Measurements from ENCODE around the gene NCAPD3. TPM values are rescaled to one million over a fixed set of nuclear protein-coding genes. Genes with fewer than 3 reads are reported as not detected.

NCAPD3 gene
- total RNA-seq, 1 experiment from 2014 or later, result 52.2 TPM

DNA sequence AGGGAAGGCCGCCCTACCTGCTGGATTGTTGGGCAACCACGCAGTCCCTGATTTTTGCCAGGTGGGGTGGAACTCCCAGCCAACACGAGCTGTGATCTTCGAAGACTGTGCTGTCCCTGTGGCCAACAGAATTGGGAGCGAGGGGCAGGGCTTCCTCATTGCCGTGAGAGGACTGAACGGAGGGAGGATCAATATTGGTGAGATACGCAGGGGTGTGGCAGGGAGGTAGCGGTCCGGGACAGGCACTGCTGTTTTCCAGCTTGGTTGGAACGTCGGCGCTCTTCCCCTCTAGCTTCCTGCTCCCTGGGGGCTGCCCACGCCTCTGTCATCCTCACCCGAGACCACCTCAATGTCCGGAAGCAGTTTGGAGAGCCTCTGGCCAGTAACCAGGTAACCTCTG is 37.2 kb upstream of the NCAPD3 start:
- H4K8ac ChIP-seq (replicated peaks; ENCODE audit: insufficient read length, low read depth, low read length), result no peak overlapping the region
- H3K9me3 ChIP-seq (ENCODE audit: control insufficient read depth, low read depth, low read length), result no peaks in the 10 kb centered on the region
- TF ChIP-seq, protein P1, sequence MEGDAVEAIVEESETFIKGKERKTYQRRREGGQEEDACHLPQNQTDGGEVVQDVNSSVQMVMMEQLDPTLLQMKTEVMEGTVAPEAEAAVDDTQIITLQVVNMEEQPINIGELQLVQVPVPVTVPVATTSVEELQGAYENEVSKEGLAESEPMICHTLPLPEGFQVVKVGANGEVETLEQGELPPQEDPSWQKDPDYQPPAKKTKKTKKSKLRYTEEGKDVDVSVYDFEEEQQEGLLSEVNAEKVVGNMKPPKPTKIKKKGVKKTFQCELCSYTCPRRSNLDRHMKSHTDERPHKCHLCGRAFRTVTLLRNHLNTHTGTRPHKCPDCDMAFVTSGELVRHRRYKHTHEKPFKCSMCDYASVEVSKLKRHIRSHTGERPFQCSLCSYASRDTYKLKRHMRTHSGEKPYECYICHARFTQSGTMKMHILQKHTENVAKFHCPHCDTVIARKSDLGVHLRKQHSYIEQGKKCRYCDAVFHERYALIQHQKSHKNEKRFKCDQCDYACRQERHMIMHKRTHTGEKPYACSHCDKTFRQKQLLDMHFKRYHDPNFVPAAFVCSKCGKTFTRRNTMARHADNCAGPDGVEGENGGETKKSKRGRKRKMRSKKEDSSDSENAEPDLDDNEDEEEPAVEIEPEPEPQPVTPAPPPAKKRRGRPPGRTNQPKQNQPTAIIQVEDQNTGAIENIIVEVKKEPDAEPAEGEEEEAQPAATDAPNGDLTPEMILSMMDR (conservative IDR thresholded peaks at IDR 0.05), result no peak
- H4K91ac ChIP-seq (ENCODE audit: insufficient read length, low read depth, low read length), result no peak overlapping the region
- no peak overlapping the region for H2BK12ac ChIP-seq (ENCODE audit: insufficient read length, low read depth, low read length)
- H3K23me2 ChIP-seq (ENCODE audit: insufficient read length, low read depth, low read length, poor library complexity, severe bottlenecking), result no peaks in the 10 kb centered on the region
- no peak overlapping the region for H2BK120ac ChIP-seq (ENCODE audit: low read depth, low read length, poor library complexity, severe bottlenecking)
- H3K79me2 ChIP-seq (ENCODE audit: insufficient read depth, low read length), result no peaks in the 10 kb centered on the region
- no peak overlapping the region for H2BK20ac ChIP-seq (ENCODE audit: low read depth, low read length, poor library complexity, severe bottlenecking)
- no peak overlapping the region for H3K9ac ChIP-seq (ENCODE audit: extremely low read depth, insufficient read length, low read length)
- no peaks in the 10 kb centered on the region for H3K79me1 ChIP-seq (ENCODE audit: insufficient read depth, low read depth, low read length, poor library complexity, severe bottlenecking)
- Mint-ChIP-seq H3K4me1 (peaks cover 2 to 3% of the 10 kb centered on the region in 2 experiments; a peak in 3 of 4 replicates), H3K4me3 (no peak overlapping the region), H3K36me3 (ENCODE audit: insufficient read depth in 1 of 3, low read depth in 3 of 3) (peaks cover 30 to 75% (median 56%) of the 10 kb centered on the region in 3 experiments; a peak in 6 of 7 replicates), H3K27me3 (ENCODE audit: low read depth) (no peaks in the 10 kb centered on the region), H3K9me3 (no peaks in the 10 kb centered on the region), H3K27ac (peak overlapping the region in 1 of 3 experiments; percentile 74; a peak in 1 of 7 replicates)
- H3K18ac ChIP-seq (ENCODE audit: insufficient read length, low read depth, low read length), result no peak overlapping the region
- H3K4ac ChIP-seq (ENCODE audit: low read depth, low read length), result no peak overlapping the region
- H2BK15ac ChIP-seq (ENCODE audit: low read depth, low read length), result no peak overlapping the region
- no peak overlapping the region for H3T11ph ChIP-seq (ENCODE audit: low read length)
- no peaks in the 10 kb centered on the region for H3K27me3 ChIP-seq (ENCODE audit: insufficient read depth, low read length)
- H2AFZ ChIP-seq (ENCODE audit: low read length), result no peak overlapping the region
- H2BK5ac ChIP-seq (ENCODE audit: insufficient read length, low read length), result no peak overlapping the region
- peaks cover 4% of the 10 kb centered on the region; the same call in 1 of the 2 replicates for H3K4me1 ChIP-seq (ENCODE audit: insufficient read depth, low read length)
- no peak overlapping the region for H2AK5ac ChIP-seq (ENCODE audit: insufficient read length, low read length)
- H3K23ac ChIP-seq (ENCODE audit: insufficient read length, low read depth, low read length), result no peak overlapping the region
- no peaks in the 10 kb centered on the region for H4K20me1 ChIP-seq (ENCODE audit: control insufficient read depth, insufficient read depth, insufficient read length)
- no peak overlapping the region for H4K5ac ChIP-seq (ENCODE audit: insufficient read length, low read depth, low read length)
- H3K14ac ChIP-seq (ENCODE audit: insufficient read depth, low read length), result no peak overlapping the region
- no peak for DNase-seq
- no peak overlapping the region for H3K56ac ChIP-seq (ENCODE audit: insufficient read length, low read depth, low read length)
- no peak overlapping the region for H3K27ac ChIP-seq (ENCODE audit: insufficient read length, low read depth, low read length)
- no peak overlapping the region for H3K4me2 ChIP-seq (ENCODE audit: insufficient read depth, insufficient read length, low read length)
- no CpG with 5 or more reads among the region's 16 CpGs for WGBS (ENCODE audit: extremely low coverage, insufficient read length, low lambda C conversion rate)
